ENCODE results near the gene MARK3.
"Not testable (repeated sequence)": the region's sequence is repeated elsewhere in the genome, so short reads cannot be mapped to it uniquely, and the experiment has no call there.

MARK3 gene

GRCh38 chr14:103508521-103509329, 123.5 kb downstream of the MARK3 start:
- H3K9ac ChIP-seq (ENCODE audit: low read length): no peak overlapping the region
- H3K27me3 ChIP-seq (replicated peaks; ENCODE audit: control insufficient read depth, insufficient read depth, low read length): no peaks in the 10 kb centered on the region
- peaks cover 14% of the 10 kb centered on the region for H3K4me1 ChIP-seq (ENCODE audit: control insufficient read depth, insufficient read depth, low read length)
- H3K4me3 ChIP-seq (ENCODE audit: low read length): no peak overlapping the region
- peaks cover 54% of the 10 kb centered on the region for H3K36me3 ChIP-seq (ENCODE audit: control insufficient read depth, insufficient read depth, low read length, severe bottlenecking)
- DNase-seq (ENCODE audit: low read depth): no peak
- no peaks in the 10 kb centered on the region for H3K9me3 ChIP-seq (ENCODE audit: control insufficient read depth, low read length)

GRCh38 chr14:103509864-103510723, 124.9 kb downstream of the MARK3 start:
- Histone ChIP-seq H3K9me3 (ENCODE audit: control insufficient read depth, low read length) (no peaks in the 10 kb centered on the region), H3K4me1 (ENCODE audit: control insufficient read depth, insufficient read depth, low read length) (peaks cover 16% of the 10 kb centered on the region), H3K9ac (ENCODE audit: low read length) (no peak overlapping the region), H3K27me3 (replicated peaks; ENCODE audit: control insufficient read depth, insufficient read depth, low read length) (no peaks in the 10 kb centered on the region), H3K36me3 (ENCODE audit: control insufficient read depth, insufficient read depth, low read length, severe bottlenecking) (peaks cover 48% of the 10 kb centered on the region), H3K4me3 (ENCODE audit: low read length) (no peak overlapping the region)
- no peak for DNase-seq (ENCODE audit: low read depth)

- Histone ChIP-seq H3K4me3 (ENCODE audit: low read length) (no peak overlapping the region), H3K36me3 (ENCODE audit: control insufficient read depth, insufficient read depth, low read length, severe bottlenecking) (peaks cover 42% of the 10 kb centered on the region), H3K4me1 (ENCODE audit: control insufficient read depth, insufficient read depth, low read length) (peaks cover 16% of the 10 kb centered on the region), H3K27me3 (replicated peaks; ENCODE audit: control insufficient read depth, insufficient read depth, low read length) (no peaks in the 10 kb centered on the region), H3K9me3 (ENCODE audit: control insufficient read depth, low read length) (no peaks in the 10 kb centered on the region), H3K9ac (ENCODE audit: low read length) (no peak overlapping the region)
- DNase-seq (ENCODE audit: low read depth): no peak
Observed at GRCh38 chr14:103510724-103511693, 125.8 kb downstream of the MARK3 start.

GRCh38 chr14:103512180-103512579, 127.0 kb downstream of the MARK3 start:
- not testable (repeated sequence) for H3K4me3 ChIP-seq (ENCODE audit: low read length); H3K27me3 ChIP-seq (replicated peaks; ENCODE audit: control insufficient read depth, insufficient read depth, low read length); H3K9me3 ChIP-seq (ENCODE audit: control insufficient read depth, low read length); DNase-seq (ENCODE audit: low read depth)
- peaks cover 37% of the 10 kb centered on the region for H3K36me3 ChIP-seq (ENCODE audit: control insufficient read depth, insufficient read depth, low read length, severe bottlenecking)
- H3K4me1 ChIP-seq (ENCODE audit: control insufficient read depth, insufficient read depth, low read length): peaks cover 16% of the 10 kb centered on the region
- peak overlapping the region; percentile 45 for H3K9ac ChIP-seq (ENCODE audit: low read length)

GRCh38 chr14:103512701-103513611, 127.7 kb downstream of the MARK3 start:
- Histone ChIP-seq H3K4me1 (ENCODE audit: control insufficient read depth, insufficient read depth, low read length) (peaks cover 21% of the 10 kb centered on the region), H3K9me3 (ENCODE audit: control insufficient read depth, low read length) (no peaks in the 10 kb centered on the region), H3K36me3 (ENCODE audit: control insufficient read depth, insufficient read depth, low read length, severe bottlenecking) (peaks cover 29% of the 10 kb centered on the region), H3K9ac (ENCODE audit: low read length) (peak overlapping the region; percentile 45), H3K4me3 (ENCODE audit: low read length) (no peak overlapping the region), H3K27me3 (replicated peaks; ENCODE audit: control insufficient read depth, insufficient read depth, low read length) (no peaks in the 10 kb centered on the region)
- no peak for DNase-seq (ENCODE audit: low read depth)

GRCh38 chr14:103514596-103515421, 129.6 kb downstream of the MARK3 start:
- Histone ChIP-seq H3K9ac (ENCODE audit: low read length) (no peak overlapping the region), H3K4me1 (ENCODE audit: control insufficient read depth, insufficient read depth, low read length) (peaks cover 39% of the 10 kb centered on the region), H3K27me3 (replicated peaks; ENCODE audit: control insufficient read depth, insufficient read depth, low read length) (no peaks in the 10 kb centered on the region), H3K36me3 (ENCODE audit: control insufficient read depth, insufficient read depth, low read length, severe bottlenecking) (peaks cover 17% of the 10 kb centered on the region), H3K9me3 (ENCODE audit: control insufficient read depth, low read length) (no peaks in the 10 kb centered on the region), H3K4me3 (ENCODE audit: low read length) (no peak overlapping the region)
- DNase-seq (ENCODE audit: low read depth): no peak

- DNase-seq (ENCODE audit: low read depth): no peak
- Histone ChIP-seq H3K4me1 (ENCODE audit: control insufficient read depth, insufficient read depth, low read length) (peaks cover 46% of the 10 kb centered on the region), H3K9ac (ENCODE audit: low read length) (no peak overlapping the region), H3K27me3 (replicated peaks; ENCODE audit: control insufficient read depth, insufficient read depth, low read length) (no peaks in the 10 kb centered on the region), H3K36me3 (ENCODE audit: control insufficient read depth, insufficient read depth, low read length, severe bottlenecking) (peaks cover 12% of the 10 kb centered on the region), H3K9me3 (ENCODE audit: control insufficient read depth, low read length) (no peaks in the 10 kb centered on the region), H3K4me3 (ENCODE audit: low read length) (no peak overlapping the region)
Observed at GRCh38 chr14:103516426-103517173, 131.4 kb downstream of the MARK3 start.

- Histone ChIP-seq H3K9ac (ENCODE audit: low read length) (peak overlapping the region; percentile 52), H3K4me1 (ENCODE audit: control insufficient read depth, insufficient read depth, low read length) (peaks cover 46% of the 10 kb centered on the region), H3K4me3 (ENCODE audit: low read length) (no peak overlapping the region), H3K9me3 (ENCODE audit: control insufficient read depth, low read length) (no peaks in the 10 kb centered on the region), H3K36me3 (ENCODE audit: control insufficient read depth, insufficient read depth, low read length, severe bottlenecking) (peaks cover 12% of the 10 kb centered on the region), H3K27me3 (replicated peaks; ENCODE audit: control insufficient read depth, insufficient read depth, low read length) (no peaks in the 10 kb centered on the region)
- DNase-seq (ENCODE audit: low read depth): no peak
Observed at GRCh38 chr14:103517174-103517566, 132.0 kb downstream of the MARK3 start.

- peak; percentile 25 for DNase-seq (ENCODE audit: low read depth)
- no peaks in the 10 kb centered on the region for H3K27me3 ChIP-seq (replicated peaks; ENCODE audit: control insufficient read depth, insufficient read depth, low read length)
- H3K4me1 ChIP-seq (ENCODE audit: control insufficient read depth, insufficient read depth, low read length): peaks cover 40% of the 10 kb centered on the region
- peaks cover 12% of the 10 kb centered on the region for H3K36me3 ChIP-seq (ENCODE audit: control insufficient read depth, insufficient read depth, low read length, severe bottlenecking)
- H3K9ac ChIP-seq (ENCODE audit: low read length): peak overlapping the region; percentile 52
- H3K4me3 ChIP-seq (ENCODE audit: low read length): no peak overlapping the region
- no peaks in the 10 kb centered on the region for H3K9me3 ChIP-seq (ENCODE audit: control insufficient read depth, low read length)
Observed at GRCh38 chr14:103517721-103518421, 132.7 kb downstream of the MARK3 start.

All from adipocyte (in vitro differentiated cells).